Dendritic cell treated with granulocyte-macrophage colony-stimulating factor and Interleukin-4, amounts not matched to agents 40 ng/mL and 50 ng/mL, for 4 days (primary cell): ENCODE results near the gene LZTS3.

Source experiments
- H3K27ac Mint-ChIP-seq: one replicate; pipeline ENCODE4 v1.8.0; 2022; ENCODE audit warnings: mild to moderate bottlenecking, mixed read lengths
- H3K27me3 Mint-ChIP-seq: one replicate; pipeline ENCODE4 v1.8.0; 2022; ENCODE audit warnings: mild to moderate bottlenecking, mixed read lengths
- H3K36me3 Mint-ChIP-seq: one replicate; pipeline ENCODE4 v1.8.0; 2022; ENCODE audit warnings: low read depth, mixed read lengths
- H3K4me1 Mint-ChIP-seq: one replicate; pipeline ENCODE4 v1.8.0; 2022; ENCODE audit warnings: low read depth, mixed read lengths
- H3K4me3 Mint-ChIP-seq: one replicate; pipeline ENCODE4 v1.8.0; 2022; ENCODE audit warnings: mild to moderate bottlenecking, moderate library complexity, mixed read lengths
- H3K9me3 Mint-ChIP-seq: one replicate; pipeline ENCODE4 v1.8.0; 2022; ENCODE audit warnings: mixed read lengths
- intact Hi-C: fragments of 100-400 bp; cut with micrococcal nuclease; formaldehyde crosslinking; loops from one replicate; pipeline ENCODE4 v1.15.0; 2022

Gene LZTS3

GRCh38 chr20:3166338-3166912 lies 6.9 kb downstream of the LZTS3 start:
- Mint-ChIP-seq H3K9me3 (no peaks in the 10 kb centered on the region), H3K4me3 (no peak overlapping the region), H3K4me1 (peaks cover 10% of the 10 kb centered on the region), H3K27me3 (peaks cover 67% of the 10 kb centered on the region), H3K27ac (no peak overlapping the region), H3K36me3 (no peaks in the 10 kb centered on the region)
- intact Hi-C loops: no loop called here

- Mint-ChIP-seq H3K27ac (no peak overlapping the region), H3K9me3 (no peaks in the 10 kb centered on the region), H3K4me1 (peaks cover 10% of the 10 kb centered on the region), H3K27me3 (peaks cover 61% of the 10 kb centered on the region), H3K36me3 (no peaks in the 10 kb centered on the region), H3K4me3 (no peak overlapping the region)
- intact Hi-C loops: no loop called here
Observed at GRCh38 chr20:3165473-3166337, 7.6 kb downstream of the LZTS3 start.

- Mint-ChIP-seq H3K27me3 (peaks cover 54% of the 10 kb centered on the region), H3K36me3 (peaks cover under 1% of the 10 kb centered on the region), H3K27ac (no peak overlapping the region), H3K4me3 (no peak overlapping the region), H3K4me1 (peaks cover 10% of the 10 kb centered on the region), H3K9me3 (no peaks in the 10 kb centered on the region)
- intact Hi-C loops: no loop called here
Observed at GRCh38 chr20:3164763-3165410, 8.5 kb downstream of the LZTS3 start.

- peaks cover 10% of the 10 kb centered on the region for H3K4me1 Mint-ChIP-seq
- no peak overlapping the region for H3K4me3 Mint-ChIP-seq
- H3K27me3 Mint-ChIP-seq: peaks cover 48% of the 10 kb centered on the region
- no peak overlapping the region for H3K27ac Mint-ChIP-seq
- H3K36me3 Mint-ChIP-seq: peaks cover 8% of the 10 kb centered on the region
- intact Hi-C loops: no loop called here
- H3K9me3 Mint-ChIP-seq: no peaks in the 10 kb centered on the region
Observed at GRCh38 chr20:3164043-3164762, 9.1 kb downstream of the LZTS3 start.

GRCh38 chr20:3163099-3164042 lies 10.0 kb downstream of the LZTS3 start:
- intact Hi-C loops: no loop called here
- H3K4me3 Mint-ChIP-seq: no peak overlapping the region
- H3K36me3 Mint-ChIP-seq: peaks cover 14% of the 10 kb centered on the region
- no peak overlapping the region for H3K27ac Mint-ChIP-seq
- peaks cover 18% of the 10 kb centered on the region for H3K4me1 Mint-ChIP-seq
- H3K27me3 Mint-ChIP-seq: peaks cover 40% of the 10 kb centered on the region
- H3K9me3 Mint-ChIP-seq: no peaks in the 10 kb centered on the region

GRCh38 chr20:3162080-3162611 lies 11.2 kb downstream of the LZTS3 start:
- Mint-ChIP-seq H3K27me3 (peaks cover 32% of the 10 kb centered on the region), H3K4me3 (no peak overlapping the region), H3K4me1 (peaks cover 30% of the 10 kb centered on the region), H3K36me3 (peaks cover 14% of the 10 kb centered on the region), H3K9me3 (no peaks in the 10 kb centered on the region), H3K27ac (no peak overlapping the region)
- intact Hi-C loops: no loop called here

- no peaks in the 10 kb centered on the region for H3K9me3 Mint-ChIP-seq
- H3K27me3 Mint-ChIP-seq: peaks cover 25% of the 10 kb centered on the region
- intact Hi-C loops: no loop called here
- peak overlapping the region; percentile 13 for H3K27ac Mint-ChIP-seq
- peaks cover 37% of the 10 kb centered on the region for H3K4me1 Mint-ChIP-seq
- H3K4me3 Mint-ChIP-seq: no peak overlapping the region
- peaks cover 20% of the 10 kb centered on the region for H3K36me3 Mint-ChIP-seq
Observed at GRCh38 chr20:3161316-3162079, 11.9 kb downstream of the LZTS3 start.

GRCh38 chr20:3160418-3160817 lies 12.9 kb downstream of the LZTS3 start:
- H3K4me3 Mint-ChIP-seq: no peak overlapping the region
- peaks cover 30% of the 10 kb centered on the region for H3K36me3 Mint-ChIP-seq
- peak overlapping the region; percentile 97 for H3K27ac Mint-ChIP-seq
- H3K27me3 Mint-ChIP-seq: peaks cover 14% of the 10 kb centered on the region
- no peaks in the 10 kb centered on the region for H3K9me3 Mint-ChIP-seq
- intact Hi-C loops: no loop called here
- peaks cover 42% of the 10 kb centered on the region for H3K4me1 Mint-ChIP-seq

- H3K4me3 Mint-ChIP-seq: peak overlapping the region; percentile 93
- peak overlapping the region; percentile 97 for H3K27ac Mint-ChIP-seq
- H3K27me3 Mint-ChIP-seq: peaks cover 4% of the 10 kb centered on the region
- H3K36me3 Mint-ChIP-seq: peaks cover 44% of the 10 kb centered on the region
- H3K9me3 Mint-ChIP-seq: no peaks in the 10 kb centered on the region
- intact Hi-C loops: loop anchor here (1.0 kb wide), 1 partner anchor 50 kb away; the partner anchor contains the start of gene ITPA
- peaks cover 39% of the 10 kb centered on the region for H3K4me1 Mint-ChIP-seq
Observed at GRCh38 chr20:3158968-3159431, 14.3 kb downstream of the LZTS3 start.

GRCh38 chr20:3157817-3158216 lies 15.5 kb downstream of the LZTS3 start:
- Mint-ChIP-seq H3K4me1 (peaks cover 42% of the 10 kb centered on the region), H3K36me3 (peaks cover 49% of the 10 kb centered on the region), H3K4me3 (peak overlapping the region; percentile 65), H3K27ac (peak overlapping the region; percentile 97), H3K27me3 (no peaks in the 10 kb centered on the region), H3K9me3 (no peaks in the 10 kb centered on the region)
- intact Hi-C loops: no loop called here

GRCh38 chr20:3156811-3157619 lies 16.3 kb downstream of the LZTS3 start:
- Mint-ChIP-seq H3K27ac (peak overlapping the region; percentile 97), H3K4me3 (peak overlapping the region; percentile 65), H3K27me3 (no peaks in the 10 kb centered on the region), H3K4me1 (peaks cover 47% of the 10 kb centered on the region), H3K9me3 (no peaks in the 10 kb centered on the region), H3K36me3 (peaks cover 55% of the 10 kb centered on the region)
- intact Hi-C loops: no loop called here
